Activated CD4-positive, alpha-beta memory T cell treated with anti-CD3 and anti-CD28 coated beads for 36 hours (primary cell): ENCODE measurements around the gene PGD. TPM values are rescaled to one million over a fixed set of nuclear protein-coding genes. Genes with fewer than 3 reads are reported as not detected.

Experiments
- CTCF ChIA-PET: fragments of 350-600 bp; sonication (Branson Sonifier 250); formaldehyde crosslinking; loops from one replicate; lab custom pipeline; 2021; ENCODE audit warnings: antibody characterized with exemption, inconsistent platforms; lab: Charles Lee
- POLR2A ChIA-PET: fragments of 350-600 bp; sonication (Branson Sonifier 250); formaldehyde crosslinking; loops from one replicate; lab custom pipeline; 2021; ENCODE audit warnings: antibody characterized with exemption; lab: Charles Lee
- DNase-seq: peaks from one replicate; pipeline ENCODE4 v3.0.0-alpha.2; 2020
- H3K27ac Mint-ChIP-seq: one replicate; pipeline ENCODE4 v1.8.0; 2021; ENCODE audit warnings: mixed read lengths
- H3K27me3 Mint-ChIP-seq: one replicate; pipeline ENCODE4 v1.8.0; 2021; ENCODE audit warnings: mixed read lengths
- H3K36me3 Mint-ChIP-seq: one replicate; pipeline ENCODE4 v1.8.0; 2021; ENCODE audit warnings: mixed read lengths
- H3K4me1 Mint-ChIP-seq: one replicate; pipeline ENCODE4 v1.8.0; 2021; ENCODE audit warnings: low read depth, mixed read lengths
- H3K4me3 Mint-ChIP-seq: one replicate; pipeline ENCODE4 v1.8.0; 2021; ENCODE audit warnings: mild to moderate bottlenecking, mixed read lengths
- H3K9me3 Mint-ChIP-seq: one replicate; pipeline ENCODE4 v1.8.0; 2021; ENCODE audit warnings: mixed read lengths
- intact Hi-C: fragments of 100-400 bp; cut with micrococcal nuclease; formaldehyde crosslinking; loops from one replicate; pipeline ENCODE4 v1.15.1; 2023
- total RNA-seq, 2 experiments: library from RNA; stranded (reverse); gene quantifications; one replicate each; pipeline ENCODE4 v1.2.3, GENCODE V29; 2021

The PGD gene
- total RNA-seq, 2 experiments from 2014 or later, result 94.6 to 96.7 TPM

GRCh38 chr1:10428984-10429383, 30.1 kb downstream of the PGD start:
- Mint-ChIP-seq H3K4me1 (peaks cover 20% of the 10 kb centered on the region), H3K36me3 (no peaks in the 10 kb centered on the region), H3K27ac (no peak overlapping the region), H3K4me3 (peak overlapping the region; percentile 89), H3K9me3 (no peaks in the 10 kb centered on the region), H3K27me3 (no peaks in the 10 kb centered on the region)
- intact Hi-C loops, result loop anchor here (1.0 to 2.0 kb wide), 5 partner anchors 31 to 554 kb away; partner anchors contain the start of genes LZIC and NMNAT1
- POLR2A ChIA-PET, result no interaction called here
- no peak for DNase-seq
- CTCF ChIA-PET, result interaction anchor here (0.6 to 3.4 kb wide), 9 partner anchors 9 to 647 kb away, joined by 3 to 106 read pairs (median 4); partner anchors contain the start of gene KIF1B

GRCh38 chr1:10429868-10430215, 31.0 kb downstream of the PGD start:
- peak overlapping the region; percentile 87 for H3K27ac Mint-ChIP-seq
- intact Hi-C loops, result loop anchor here (1.0 to 2.0 kb wide), 6 partner anchors 42 to 555 kb away; partner anchors contain the start of genes DFFA, LZIC, NMNAT1 and UBE4B
- no peaks in the 10 kb centered on the region for H3K27me3 Mint-ChIP-seq
- POLR2A ChIA-PET, result interaction anchor here (0.5 to 1.6 kb wide), 7 partner anchors 31 to 220 kb away, joined by 3 to 6 read pairs (median 3); partner anchors contain the start of genes KIF1B and PGD
- CTCF ChIA-PET, result interaction anchor here (0.8 to 3.4 kb wide), 16 partner anchors 9 to 648 kb away, joined by 3 to 106 read pairs (median 4); partner anchors contain the start of genes KIF1B, LZIC, NMNAT1 and PGD
- H3K4me1 Mint-ChIP-seq, result peaks cover 20% of the 10 kb centered on the region
- H3K9me3 Mint-ChIP-seq, result no peaks in the 10 kb centered on the region
- peak overlapping the region; percentile 89 for H3K4me3 Mint-ChIP-seq
- H3K36me3 Mint-ChIP-seq, result no peaks in the 10 kb centered on the region
- peak; percentile 70 for DNase-seq

GRCh38 chr1:10430216-10431069, 31.6 kb downstream of the PGD start, which contains the start of gene CENPS:
Gene CENPS, plus strand, starts transcription at chr1:10430433. Its CDS starts 85 bp downstream, at chr1:10430518.
- peak within 1 kb of the TSS; percentile 89 for H3K4me3 Mint-ChIP-seq
- CTCF ChIA-PET, result interaction anchor here (0.5 to 3.4 kb wide), 23 partner anchors 10 to 1153 kb away, joined by 3 to 106 read pairs (median 3); partner anchors contain the start of genes KIF1B, LZIC, NMNAT1 and PGD

GRCh38 chr1:10431070-10431730, 32.3 kb downstream of the PGD start:
- Mint-ChIP-seq H3K27ac (peak overlapping the region; percentile 72), H3K9me3 (no peaks in the 10 kb centered on the region), H3K27me3 (no peaks in the 10 kb centered on the region), H3K36me3 (no peaks in the 10 kb centered on the region), H3K4me3 (peak overlapping the region; percentile 89), H3K4me1 (peaks cover 20% of the 10 kb centered on the region)
- CTCF ChIA-PET, result interaction anchor here (0.7 to 3.4 kb wide), 8 partner anchors 31 to 488 kb away, joined by 3 to 106 read pairs (median 6); partner anchors contain the start of genes LZIC and NMNAT1
- POLR2A ChIA-PET, result interaction anchor here (0.6 to 1.6 kb wide), 4 partner anchors 29 to 221 kb away, joined by 3 to 6 read pairs (median 4); partner anchors contain the start of gene KIF1B
- peak; percentile 30 for DNase-seq
- intact Hi-C loops, result loop anchor here (2.0 kb wide), 1 partner anchor 398 kb away; the partner anchor contains the start of gene UBE4B

More at GRCh38 chr1:10430216-10431069, 31.6 kb downstream of the PGD start, which contains the start of gene CENPS:
- POLR2A ChIA-PET, result interaction anchor here (0.5 to 1.6 kb wide), 9 partner anchors 30 to 221 kb away, joined by 3 to 6 read pairs (median 3); partner anchors contain the start of genes KIF1B and PGD
- Mint-ChIP-seq H3K36me3 (no peaks in the 10 kb centered on the region), H3K9me3 (no peaks in the 10 kb centered on the region), H3K4me1 (peaks cover 20% of the 10 kb centered on the region), H3K27me3 (no peaks in the 10 kb centered on the region), H3K27ac (peak within 1 kb of the TSS; percentile 87)
- peak; percentile 87 for DNase-seq
- intact Hi-C loops, result loop anchor here (1.0 to 2.0 kb wide), 3 partner anchors 42 to 398 kb away; partner anchors contain the start of genes DFFA and UBE4B

- ChIA-PET POLR2A (no interaction called here), CTCF (interaction anchor here (0.9 kb wide), 2 partner anchors 62 to 67 kb away, joined by 3 read pairs; no protein-coding TSS in a partner anchor)
- Mint-ChIP-seq H3K27ac (no peak overlapping the region), H3K27me3 (no peaks in the 10 kb centered on the region), H3K4me3 (no peak overlapping the region), H3K4me1 (peaks cover 19% of the 10 kb centered on the region), H3K9me3 (no peaks in the 10 kb centered on the region), H3K36me3 (no peaks in the 10 kb centered on the region)
- intact Hi-C loops, result no loop called here
- DNase-seq, result no peak
These were observed 34.2 kb downstream of the PGD start for GRCh38 chr1:10432910-10433700.

- Mint-ChIP-seq H3K36me3 (no peaks in the 10 kb centered on the region), H3K4me3 (no peak overlapping the region), H3K9me3 (no peaks in the 10 kb centered on the region), H3K27ac (no peak overlapping the region), H3K4me1 (peaks cover 19% of the 10 kb centered on the region), H3K27me3 (no peaks in the 10 kb centered on the region)
- no peak for DNase-seq
- ChIA-PET POLR2A (no interaction called here), CTCF (interaction anchor here (0.6 to 0.9 kb wide), 2 partner anchors 60 to 61 kb away, joined by 3 read pairs; no protein-coding TSS in a partner anchor)
- intact Hi-C loops, result no loop called here
These were observed 34.9 kb downstream of the PGD start for GRCh38 chr1:10433790-10434189.

GRCh38 chr1:10434590-10434989, 35.7 kb downstream of the PGD start:
- Mint-ChIP-seq H3K4me3 (no peak overlapping the region), H3K36me3 (no peaks in the 10 kb centered on the region), H3K4me1 (peaks cover 19% of the 10 kb centered on the region), H3K9me3 (no peaks in the 10 kb centered on the region), H3K27me3 (no peaks in the 10 kb centered on the region), H3K27ac (no peak overlapping the region)
- intact Hi-C loops, result no loop called here
- POLR2A ChIA-PET, result no interaction called here
- CTCF ChIA-PET, result no interaction called here
- no peak for DNase-seq

- ChIA-PET CTCF (no interaction called here), POLR2A (no interaction called here)
- no peak overlapping the region for H3K27ac Mint-ChIP-seq
- no peaks in the 10 kb centered on the region for H3K36me3 Mint-ChIP-seq
- no peak for DNase-seq
- no peaks in the 10 kb centered on the region for H3K27me3 Mint-ChIP-seq
- peaks cover 3% of the 10 kb centered on the region for H3K4me1 Mint-ChIP-seq
- H3K9me3 Mint-ChIP-seq, result no peaks in the 10 kb centered on the region
- H3K4me3 Mint-ChIP-seq, result no peak overlapping the region
- intact Hi-C loops, result no loop called here
These were observed 38.2 kb downstream of the PGD start for GRCh38 chr1:10437052-10437451.

GRCh38 chr1:10438677-10439163, 39.9 kb downstream of the PGD start:
- Mint-ChIP-seq H3K4me3 (no peak overlapping the region), H3K27ac (no peak overlapping the region), H3K9me3 (no peaks in the 10 kb centered on the region), H3K4me1 (no peaks in the 10 kb centered on the region), H3K36me3 (no peaks in the 10 kb centered on the region), H3K27me3 (no peaks in the 10 kb centered on the region)
- ChIA-PET POLR2A (no interaction called here), CTCF (interaction anchor here (0.8 to 1.1 kb wide), 3 partner anchors 53 to 471 kb away, joined by 3 read pairs; no protein-coding TSS in a partner anchor)
- no peak for DNase-seq
- intact Hi-C loops, result no loop called here

GRCh38 chr1:10440305-10440704, 41.4 kb downstream of the PGD start:
- CTCF ChIA-PET, result no interaction called here
- Mint-ChIP-seq H3K9me3 (no peaks in the 10 kb centered on the region), H3K36me3 (peaks cover 2% of the 10 kb centered on the region), H3K27ac (no peak overlapping the region), H3K27me3 (no peaks in the 10 kb centered on the region), H3K4me3 (no peak overlapping the region), H3K4me1 (no peaks in the 10 kb centered on the region)
- intact Hi-C loops, result no loop called here
- DNase-seq, result no peak
- POLR2A ChIA-PET, result no interaction called here

- no peak overlapping the region for H3K27ac Mint-ChIP-seq
- intact Hi-C loops, result no loop called here
- no peak for DNase-seq
- H3K27me3 Mint-ChIP-seq, result no peaks in the 10 kb centered on the region
- peaks cover 2% of the 10 kb centered on the region for H3K36me3 Mint-ChIP-seq
- ChIA-PET CTCF (no interaction called here), POLR2A (no interaction called here)
- no peaks in the 10 kb centered on the region for H3K9me3 Mint-ChIP-seq
- H3K4me1 Mint-ChIP-seq, result no peaks in the 10 kb centered on the region
- no peak overlapping the region for H3K4me3 Mint-ChIP-seq
These were observed 41.9 kb downstream of the PGD start for GRCh38 chr1:10440794-10441193.
